ENCODE measurements around the gene TRPV4. TPM values are rescaled to one million over a fixed set of nuclear protein-coding genes. Genes with fewer than 3 reads are reported as not detected.

The TRPV4 gene
- total RNA-seq, 1 experiment from 2014 or later = 2.9 TPM

GRCh38 chr12:109822951-109823411 is 10.2 kb downstream of the TRPV4 start (continued):
- TF ChIP-seq FOXK1 (CRISPR knock-in tag; IDR thresholded peaks at IDR 0.05) = no peak
- no peak for TF ChIP-seq NFE2L1 (CRISPR knock-in tag; IDR thresholded peaks at IDR 0.05)
- no peak for TF ChIP-seq ZSCAN18 (CRISPR knock-in tag; IDR thresholded peaks at IDR 0.05)
- TF ChIP-seq ARID4B (CRISPR knock-in tag; IDR thresholded peaks at IDR 0.05; ENCODE audit: borderline replicate concordance) = no peak
- no peak for TF ChIP-seq PREB (CRISPR knock-in tag; IDR thresholded peaks at IDR 0.05; ENCODE audit: borderline replicate concordance)
- TF ChIP-seq ZNF425 (CRISPR knock-in tag; conservative IDR thresholded peaks at IDR 0.05) = no peak
- 0 out of 2 replicates have a peak, but pooled peaks have one; percentile 13 for TF ChIP-seq GABPB1 (CRISPR knock-in tag; IDR thresholded peaks at IDR 0.05)
- TF ChIP-seq FOXP1 (CRISPR knock-in tag; IDR thresholded peaks at IDR 0.05; ENCODE audit: borderline replicate concordance) = no peak
- TF ChIP-seq SP1 (CRISPR knock-in tag; conservative IDR thresholded peaks at IDR 0.05) = no peak
- TF ChIP-seq CREM (CRISPR knock-in tag; IDR thresholded peaks at IDR 0.05) = no peak

GRCh38 chr12:109822416-109822815 is 10.8 kb downstream of the TRPV4 start:
- ChIA-PET POLR2A (no interaction called here), CTCF (interaction anchor here (0.7 to 2.1 kb wide), 2 partner anchors 23 to 26 kb away, joined by 3 to 5 read pairs; no protein-coding TSS in a partner anchor)
- H3K9me3 Mint-ChIP-seq = no peaks in the 10 kb centered on the region
- H3K36me3 Mint-ChIP-seq = no peaks in the 10 kb centered on the region
- H3K27me3 Mint-ChIP-seq (ENCODE audit: low read depth) = no peaks in the 10 kb centered on the region; the same call in 1 of the 2 replicates
- 0 out of 2 replicates have a peak overlapping the region, but pooled peaks have one; percentile 53 for H3K27ac Mint-ChIP-seq
- peaks cover 11% of the 10 kb centered on the region for H3K4me1 Mint-ChIP-seq
- H3K4me3 Mint-ChIP-seq = no peak overlapping the region
- DNase-seq (ENCODE audit: low spot score) = no peak
- ATAC-seq = no peak
- TF ChIP-seq AFF4 (CRISPR knock-in tag; IDR thresholded peaks at IDR 0.05; ENCODE audit: borderline replicate concordance) (no peak), GABPB1 (CRISPR knock-in tag; IDR thresholded peaks at IDR 0.05) (no peak), ZMAT4 (CRISPR knock-in tag; IDR thresholded peaks at IDR 0.05) (no peak), ZNF396 (CRISPR knock-in tag; IDR thresholded peaks at IDR 0.05; ENCODE audit: borderline replicate concordance) (no peak), ZNF416 (CRISPR knock-in tag; IDR thresholded peaks at IDR 0.05) (no peak), NFYB (CRISPR knock-in tag; conservative IDR thresholded peaks at IDR 0.05; ENCODE audit: low read depth) (no peak), TP53 (CRISPR knock-in tag; IDR thresholded peaks at IDR 0.05) (no peak), CREB1 (CRISPR knock-in tag; IDR thresholded peaks at IDR 0.05) (no peak), CREM (CRISPR knock-in tag; IDR thresholded peaks at IDR 0.05) (no peak), MYBL2 (CRISPR knock-in tag; IDR thresholded peaks at IDR 0.05) (no peak), HMGA2 (CRISPR knock-in tag; IDR thresholded peaks at IDR 0.05) (no peak), PREB (CRISPR knock-in tag; IDR thresholded peaks at IDR 0.05; ENCODE audit: borderline replicate concordance) (no peak), ETV6 (CRISPR knock-in tag; IDR thresholded peaks at IDR 0.05) (no peak)
